HCT116 (cell line): Measurements from ENCODE around the gene DIDO1.

Source experiments
- CTCF ChIP-seq, 3 experiments: fragments of 200-600 bp in 1 of 3; sonication (generic) in 1 of 3; IDR thresholded peaks in 2 of 3; conservative IDR thresholded peaks in 1 of 3; 2 replicates each; pipeline ENCODE4 v1.5.1; 2012 to 2017; ENCODE audit warnings: low read depth in 2 of 3, low read length in 2 of 3, antibody characterized with exemption in 1 of 3, borderline replicate concordance in 1 of 3, control low read depth in 1 of 3, mild to moderate bottlenecking in 1 of 3, mixed read lengths in 1 of 3, mixed run types in 1 of 3, moderate library complexity in 1 of 3; ENCODE audit not compliant: insufficient read depth in 1 of 3
- ELF1 ChIP-seq: IDR thresholded peaks from 2 replicates; pipeline ENCODE4 v1.6.1; 2012; ENCODE audit warnings: low read depth, borderline replicate concordance
- POLR2A ChIP-seq: IDR thresholded peaks from 2 replicates; pipeline ENCODE4 v1.7.0; 2011; ENCODE audit warnings: borderline replicate concordance; ENCODE audit not compliant: insufficient read depth, insufficient read length; ENCODE audit errors: extremely low read depth
- RAD21 ChIP-seq: IDR thresholded peaks from 2 replicates; pipeline ENCODE4 v1.6.1; 2012; ENCODE audit warnings: low read depth, mild to moderate bottlenecking
- REST ChIP-seq: IDR thresholded peaks from 2 replicates; pipeline ENCODE4 v1.6.1; 2012; ENCODE audit warnings: low read depth
- SP1 ChIP-seq: IDR thresholded peaks from 2 replicates; pipeline ENCODE4 v1.6.1; 2012; ENCODE audit warnings: low read depth

GRCh38 chr20:62872862-62873261, 53.4 kb downstream of the DIDO1 start:
- TF ChIP-seq POLR2A (no peak), RAD21 (no peak), CTCF (IDR thresholded peaks at IDR 0.05 in 2 of 3, conservative IDR thresholded peaks at IDR 0.05 in 1 of 3; ENCODE audit: borderline replicate concordance in 1 of 3, insufficient read depth in 1 of 3, low read depth in 2 of 3, low read length in 2 of 3) (no peak), ELF1 (no peak), REST (no peak), SP1 (no peak)
